Neutrophil (primary cell): Measurements from ENCODE around the gene ZNF845.
"Not testable (repeated sequence)": the region's sequence is repeated elsewhere in the genome, so short reads cannot be mapped to it uniquely, and the experiment has no call there.

Experiments used
- H3K27ac ChIP-seq: fragments of 200-600 bp; sonication (generic); 2 replicates; pipeline ENCODE4 v1.5.1; 2016; ENCODE audit warnings: mild to moderate bottlenecking, moderate library complexity
- H3K27me3 ChIP-seq: fragments of 200-600 bp; sonication (generic); 2 replicates; pipeline ENCODE4 v1.6.0; 2016; ENCODE audit warnings: mild to moderate bottlenecking
- H3K36me3 ChIP-seq: fragments of 200-600 bp; sonication (generic); 2 replicates; pipeline ENCODE4 v1.5.1; 2017
- H3K4me1 ChIP-seq, 2 experiments: fragments of 200-600 bp in 1 of 2; sonication (generic) in 1 of 2; 1 replicate in 1 of 2; 2 replicates in 1 of 2; pipeline versions ENCODE4 v1.5.1 to v1.6.1; 2013 to 2016; ENCODE audit warnings: low read depth in 1 of 2, low read length in 1 of 2, mild to moderate bottlenecking in 1 of 2, moderate library complexity in 1 of 2; ENCODE audit not compliant: control insufficient read depth in 1 of 2, insufficient read depth in 1 of 2
- H3K4me3 ChIP-seq, 2 experiments: fragments of 200-600 bp in 1 of 2; sonication (generic) in 1 of 2; 1 replicate in 1 of 2; 2 replicates in 1 of 2; pipeline ENCODE4 v1.5.1; 2013 to 2016; ENCODE audit warnings: low read depth in 1 of 2, low read length in 1 of 2, mild to moderate bottlenecking in 1 of 2, moderate library complexity in 1 of 2
- H3K9me3 ChIP-seq: fragments of 200-600 bp; sonication (generic); 2 replicates; pipeline ENCODE4 v1.5.1; 2016
- CTCF ChIP-seq: fragments of 200-600 bp; sonication (generic); IDR thresholded peaks from 2 replicates; pipeline ENCODE4 v1.5.1; 2016; ENCODE audit warnings: antibody characterized with exemption

Gene ZNF845

GRCh38 chr19:53355739-53356138, 22.2 kb downstream of the ZNF845 start:
- no peaks in the 10 kb centered on the region for H3K27me3 ChIP-seq
- no peak overlapping the region for H3K27ac ChIP-seq
- no peak for TF ChIP-seq CTCF
- H3K36me3 ChIP-seq = peaks cover 9% of the 10 kb centered on the region
- H3K9me3 ChIP-seq = peaks cover 68% of the 10 kb centered on the region
- no peak overlapping the region for H3K4me3 ChIP-seq
- H3K4me1 ChIP-seq = no peaks in the 10 kb centered on the region

- Histone ChIP-seq H3K4me1 (no peaks in the 10 kb centered on the region), H3K27me3 (no peaks in the 10 kb centered on the region), H3K27ac (no peak overlapping the region), H3K4me3 (no peak overlapping the region), H3K36me3 (no peaks in the 10 kb centered on the region), H3K9me3 (peaks cover 45% of the 10 kb centered on the region)
- TF ChIP-seq CTCF = no peak
These were observed 24.5 kb downstream of the ZNF845 start for GRCh38 chr19:53357821-53358581.

DNA sequence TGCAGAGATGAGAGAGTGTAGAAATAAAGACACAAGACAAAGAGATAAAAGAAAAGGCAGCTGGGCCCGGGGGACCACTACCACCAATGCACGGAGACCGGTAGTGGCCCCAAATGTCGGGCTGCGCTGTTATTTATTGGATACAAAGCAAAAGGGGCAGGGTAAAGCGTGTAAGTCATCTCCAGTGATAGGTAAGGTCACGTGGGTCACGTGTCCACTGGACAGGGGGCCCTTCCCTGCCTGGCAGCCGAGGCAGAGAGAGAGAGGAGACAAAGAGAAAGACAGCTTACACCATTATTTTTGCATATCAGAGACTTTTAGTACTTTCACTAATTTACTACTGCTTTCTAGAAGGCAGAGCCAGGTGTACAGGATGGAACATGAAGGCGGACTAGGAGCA, 26.5 kb downstream of the ZNF845 start:
- Histone ChIP-seq H3K9me3 (peaks cover 32% of the 10 kb centered on the region), H3K27me3 (peaks cover 12% of the 10 kb centered on the region)
- H3K36me3 ChIP-seq, H3K4me1 ChIP-seq, H3K27ac ChIP-seq, H3K4me3 ChIP-seq: not testable (repeated sequence)

GRCh38 chr19:53365134-53365898, 31.8 kb downstream of the ZNF845 start, which contains the start of gene ZNF525:
ZNF525 (plus strand) TSS chr19:53365705; CDS start chr19:53372282, 6,577 bp downstream.
- peak; percentile 49 for TF ChIP-seq CTCF
- peak within 1 kb of the TSS; percentile 68 to 69 for H3K4me3 ChIP-seq

GRCh38 chr19:53365899-53366493, 32.4 kb downstream of the ZNF845 start:
- Histone ChIP-seq H3K4me1 (peaks cover 13% of the 10 kb centered on the region in 2 experiments), H3K27ac (peak overlapping the region; percentile 20), H3K9me3 (no peaks in the 10 kb centered on the region), H3K27me3 (peaks cover 13% of the 10 kb centered on the region), H3K36me3 (no peaks in the 10 kb centered on the region), H3K4me3 (peak overlapping the region; percentile 68 to 69)
- TF ChIP-seq CTCF = no peak

More at GRCh38 chr19:53365134-53365898, 31.8 kb downstream of the ZNF845 start, which contains the start of gene ZNF525:
- H3K4me1 ChIP-seq = peaks cover 13% of the 10 kb centered on the region in 2 experiments
- peaks cover 13% of the 10 kb centered on the region for H3K27me3 ChIP-seq
- H3K27ac ChIP-seq = peak within 1 kb of the TSS; percentile 20
- H3K9me3 ChIP-seq = no peaks in the 10 kb centered on the region
- no peaks in the 10 kb centered on the region for H3K36me3 ChIP-seq
